ENCODE measurements around the gene SMS. TPM values are rescaled to one million over a fixed set of nuclear protein-coding genes. Genes with fewer than 3 reads are reported as not detected.

Gene SMS
- total RNA-seq (2014; rRNA removed; shearing (Covaris generic)) (59.6 and 64.9 TPM in 2 replicates), total RNA-seq (2022) (86.3 and 88.3 TPM in 2 replicates), Bru-seq, nascent RNA (percentile 78 among the genes with signal in this experiment), BruChase-seq, experiment 1, labeled RNA remaining after a 6-hour chase (percentile 83 among the genes with signal in this experiment), BruChase-seq, experiment 2, labeled RNA remaining after a 2-hour chase (percentile 70 among the genes with signal in this experiment)
- long read RNA-seq, transcript SMS-202 (11 exons, 1,837 nt), result major isoform, 156 of 176 reads
- long read RNA-seq, partial matches to known transcripts, result 5 of 176 reads
- long read RNA-seq, other reads (novel, unspliced or antisense), result 13 of 176 reads

- peak within 1 kb of the TSS; percentile 71 for H3K4me3 ChIP-seq (ENCODE audit: low read depth, low read length, poor library complexity, severe bottlenecking)
Observed at GRCh38 chrX:21940356-21940829, at the start of gene SMS. SMS (plus strand) TSS chrX:21940709; CDS start chrX:21940825, 116 bp downstream.

GRCh38 chrX:21905313-21905712, 35.2 kb upstream of the SMS start:
- no peak overlapping the region for H2AFZ ChIP-seq (ENCODE audit: low read length)
- H3K36me3 ChIP-seq (ENCODE audit: insufficient read depth, low read length), result no peaks in the 10 kb centered on the region
- no peak for DNase-seq (ENCODE audit: low spot score)
- no peaks in the 10 kb centered on the region for H3K9me2 ChIP-seq (ENCODE audit: insufficient read depth, low read length)
- ChIA-PET CTCF (ENCODE audit: unreplicated experiment) (no interaction called here), POLR2A (interaction anchor here (0.5 kb wide), 1 partner anchor 25 kb away, joined by 3 read pairs; no protein-coding TSS in a partner anchor)
- H3K27ac ChIP-seq (ENCODE audit: low read depth, low read length, poor library complexity, severe bottlenecking), result no peak overlapping the region
- intact Hi-C loops (cut with micrococcal nuclease; ENCODE audit: unreplicated experiment), result no loop called here
- H3K4me1 ChIP-seq (ENCODE audit: insufficient read depth, low read length, poor library complexity, severe bottlenecking), result no peaks in the 10 kb centered on the region
- BruUV-seq (replicated peaks), result no TSS peak
- H3K4me2 ChIP-seq (ENCODE audit: low read length), result no peak overlapping the region
- H3K79me2 ChIP-seq (ENCODE audit: insufficient read depth, low read depth, low read length), result no peaks in the 10 kb centered on the region
- H3K4me3 ChIP-seq (ENCODE audit: low read depth, low read length, poor library complexity, severe bottlenecking), result no peak overlapping the region
- TF ChIP-seq CTCF (conservative IDR thresholded peaks at IDR 0.05; ENCODE audit: low read length) (no peak), EZH2phosphoT487 (IDR thresholded peaks at IDR 0.05; ENCODE audit: borderline replicate concordance, low read depth, low read length) (no peak)
- H4K20me1 ChIP-seq (ENCODE audit: insufficient read depth, low read length), result no peaks in the 10 kb centered on the region
- H3K9me3 ChIP-seq (ENCODE audit: low read length), result no peaks in the 10 kb centered on the region

More at GRCh38 chrX:21940356-21940829, at the start of gene SMS:
- no peaks in the 10 kb centered on the region for H3K9me3 ChIP-seq (ENCODE audit: low read length)
- peak; percentile 61 for DNase-seq (ENCODE audit: low spot score)
- no TSS peak for BruUV-seq (replicated peaks)
- ChIA-PET CTCF (ENCODE audit: unreplicated experiment) (no interaction called here), POLR2A (no interaction called here)
- H3K9me2 ChIP-seq (ENCODE audit: insufficient read depth, low read length), result no peaks in the 10 kb centered on the region
- H3K79me2 ChIP-seq (ENCODE audit: insufficient read depth, low read depth, low read length), result peaks cover 26% of the 10 kb centered on the region
- peaks cover 18% of the 10 kb centered on the region for H3K4me1 ChIP-seq (ENCODE audit: insufficient read depth, low read length, poor library complexity, severe bottlenecking)
- H3K27ac ChIP-seq (ENCODE audit: low read depth, low read length, poor library complexity, severe bottlenecking), result peak within 1 kb of the TSS; percentile 30
- TF ChIP-seq CTCF (conservative IDR thresholded peaks at IDR 0.05; ENCODE audit: low read length), result no peak
- TF ChIP-seq EZH2phosphoT487 (IDR thresholded peaks at IDR 0.05; ENCODE audit: borderline replicate concordance, low read depth, low read length), result no peak
- peaks cover 8% of the 10 kb centered on the region; the same call in 1 of the 2 replicates for H3K36me3 ChIP-seq (ENCODE audit: insufficient read depth, low read length)
- peak within 1 kb of the TSS; percentile 57 for H3K4me2 ChIP-seq (ENCODE audit: low read length)
- peak within 1 kb of the TSS; percentile 87; the same call in 1 of the 2 replicates for H2AFZ ChIP-seq (ENCODE audit: low read length)
- H4K20me1 ChIP-seq (ENCODE audit: insufficient read depth, low read length), result no peaks in the 10 kb centered on the region; the same call in 1 of the 2 replicates
- intact Hi-C loops (cut with micrococcal nuclease; ENCODE audit: unreplicated experiment), result no loop called here

- Histone ChIP-seq H3K9me3 (ENCODE audit: low read length) (no peaks in the 10 kb centered on the region), H4K20me1 (ENCODE audit: insufficient read depth, low read length) (no peaks in the 10 kb centered on the region), H3K4me2 (ENCODE audit: low read length) (no peak overlapping the region), H3K4me1 (ENCODE audit: insufficient read depth, low read length, poor library complexity, severe bottlenecking) (no peaks in the 10 kb centered on the region), H3K79me2 (ENCODE audit: insufficient read depth, low read depth, low read length) (no peaks in the 10 kb centered on the region), H3K9me2 (ENCODE audit: insufficient read depth, low read length) (no peaks in the 10 kb centered on the region), H3K36me3 (ENCODE audit: insufficient read depth, low read length) (no peaks in the 10 kb centered on the region), H3K27ac (ENCODE audit: low read depth, low read length, poor library complexity, severe bottlenecking) (no peak overlapping the region), H2AFZ (ENCODE audit: low read length) (no peak overlapping the region), H3K4me3 (ENCODE audit: low read depth, low read length, poor library complexity, severe bottlenecking) (no peak overlapping the region)
- no TSS peak for BruUV-seq (replicated peaks)
- TF ChIP-seq EZH2phosphoT487 (IDR thresholded peaks at IDR 0.05; ENCODE audit: borderline replicate concordance, low read depth, low read length) (no peak), CTCF (conservative IDR thresholded peaks at IDR 0.05; ENCODE audit: low read length) (no peak)
- no peak for DNase-seq (ENCODE audit: low spot score)
- intact Hi-C loops (cut with micrococcal nuclease; ENCODE audit: unreplicated experiment), result no loop called here
- CTCF ChIA-PET (ENCODE audit: unreplicated experiment), result no interaction called here
- POLR2A ChIA-PET, result no interaction called here
Observed at GRCh38 chrX:21905953-21906352, 34.6 kb upstream of the SMS start.

Measured in OCI-LY7 (cell line).